HepG2 (cell line): ENCODE measurements around the gene KIAA0825. TPM values are rescaled to one million over a fixed set of nuclear protein-coding genes. Genes with fewer than 3 reads are reported as not detected.

Experiments
- ATAC-seq: fragments of 200-7000 bp; cut with Tn5 transposase; 3 replicates; pipeline ENCODE4 v1.9.1; 2020; ENCODE audit warnings: mild to moderate bottlenecking, moderate library complexity
- BruUV-seq: library from RNA; stranded (reverse); fragments of 400-500 nt; replicated peaks from 2 replicates; lab custom pipeline; 2021; lab: Mats Ljungman, UMichigan
- CTCF ChIA-PET: fragments of 300-600 bp; formaldehyde crosslinking; extraction: SDS; loops from one replicate; lab custom pipeline; 2021; ENCODE audit warnings: low total read pairs, inconsistent platforms, low intra/inter-chr PET ratio; lab: Yijun Ruan, JAX
- POLR2A ChIA-PET: fragments of 350-600 bp; sonication (Branson Sonifier 250); formaldehyde crosslinking; loops from one replicate; lab custom pipeline; 2020; ENCODE audit warnings: antibody characterized with exemption, inconsistent platforms; lab: Yijun Ruan, JAX
- DNase-seq: peaks from one replicate; pipeline ENCODE4 v3.0.0-alpha.2; 2015; ENCODE audit warnings: low spot score
- FAIRE-seq: peaks from 3 replicates; lab custom pipeline; 2011; peaks lifted over from hg19 to GRCh38; lab: Jason Lieb, UNC
- H2AFZ ChIP-seq: one replicate; pipeline ENCODE4 v1.6.1; 2011; ENCODE audit warnings: low read length, inconsistent platforms
- H3K27ac ChIP-seq: fragments of 300-600 bp; 3 replicates; pipeline ENCODE4 v1.8.0; 2011; ENCODE audit warnings: mixed run types, mild to moderate bottlenecking, mixed read lengths, low read length, inconsistent platforms; ENCODE audit not compliant: insufficient read depth; ENCODE audit errors: extremely low read length
- H3K27me3 ChIP-seq, 2 experiments: fragments of 200-600 bp in 1 of 2; 2 replicates in 1 of 2; 3 replicates in 1 of 2; pipeline versions ENCODE4 v1.6.0 to v1.8.0; 2011; ENCODE audit warnings: low read length in 2 of 2, mild to moderate bottlenecking in 2 of 2, moderate library complexity in 2 of 2, inconsistent platforms in 1 of 2; ENCODE audit not compliant: insufficient read depth in 2 of 2, control insufficient read depth in 1 of 2
- H3K36me3 ChIP-seq, 2 experiments: fragments of 200-600 bp in 1 of 2; replicated peaks in 1 of 2; 2 replicates in 1 of 2; 3 replicates in 1 of 2; pipeline versions ENCODE4 v1.5.1 to v1.8.0; 2011; ENCODE audit warnings: low read length in 2 of 2, inconsistent platforms in 1 of 2; ENCODE audit not compliant: insufficient read depth in 2 of 2, control insufficient read depth in 1 of 2
- H3K4me1 ChIP-seq: 2 replicates; pipeline ENCODE4 v1.5.1; 2012; ENCODE audit warnings: low read length, inconsistent platforms; ENCODE audit not compliant: insufficient read depth
- H3K4me2 ChIP-seq: 2 replicates; pipeline ENCODE4 v1.6.0; 2011; ENCODE audit warnings: low read depth, low read length, inconsistent platforms
- H3K4me3 ChIP-seq, 3 experiments: fragments of 200-600 bp in 1 of 3; sonication (generic), shearing (Covaris generic) in 1 of 3; replicated peaks in 1 of 3; 2 replicates each; pipeline ENCODE4 v1.5.1; 2011 to 2016; ENCODE audit warnings: low read length in 3 of 3, inconsistent platforms in 2 of 3, low read depth in 2 of 3, mild to moderate bottlenecking in 2 of 3, control low read depth in 1 of 3, mixed read lengths in 1 of 3; ENCODE audit not compliant: insufficient read depth in 1 of 3
- H3K79me2 ChIP-seq: one replicate; pipeline ENCODE4 v1.6.1; 2011; ENCODE audit warnings: low read length, inconsistent platforms; ENCODE audit not compliant: insufficient read depth
- H3K9ac ChIP-seq: 2 replicates; pipeline ENCODE4 v1.6.0; 2011; ENCODE audit warnings: mild to moderate bottlenecking, low read depth, low read length, inconsistent platforms; ENCODE audit not compliant: insufficient read depth
- H3K9me3 ChIP-seq: 2 replicates; pipeline ENCODE4 v1.5.1; 2012; ENCODE audit warnings: mild to moderate bottlenecking, low read length
- H4K20me1 ChIP-seq: 2 replicates; pipeline ENCODE4 v1.6.0; 2011; ENCODE audit warnings: inconsistent platforms, mild to moderate bottlenecking, low read length, moderate library complexity; ENCODE audit not compliant: insufficient read depth
- FOXC1 ChIP-seq: sonication (generic); formaldehyde crosslinking; IDR thresholded peaks from 2 replicates; pipeline ENCODE4 v1.8.0; 2022; ENCODE audit warnings: mild to moderate bottlenecking, missing genetic modification reagents, borderline replicate concordance
- HMG20A ChIP-seq: IDR thresholded peaks from 2 replicates; pipeline ENCODE4 v1.6.1; 2016; ENCODE audit warnings: borderline replicate concordance
- KMT2B ChIP-seq: IDR thresholded peaks from 2 replicates; pipeline ENCODE4 v1.6.1; 2016; ENCODE audit warnings: missing genetic modification reagents, missing compliant biosample characterization
- PCBP2 ChIP-seq: fragments of 200-400 bp; formaldehyde crosslinking; optimal IDR thresholded peaks from 2 replicates; pipeline ENCODE3; 2018; ENCODE audit warnings: low read length, low read depth; ENCODE audit not compliant: poor library complexity, severe bottlenecking
- RFX3 ChIP-seq: IDR thresholded peaks from 2 replicates; pipeline ENCODE4 v1.6.1; 2016; ENCODE audit warnings: missing biosample characterization, missing genetic modification reagents
- TBL1XR1 ChIP-seq: fragments of 150-350 bp; IDR thresholded peaks from 2 replicates; pipeline ENCODE4 v1.6.1; 2014; ENCODE audit warnings: borderline replicate concordance, low read length; ENCODE audit not compliant: partially characterized antibody
- ZIK1 ChIP-seq: sonication (generic); formaldehyde crosslinking; IDR thresholded peaks from 2 replicates; pipeline ENCODE4 v1.5.0; 2020; ENCODE audit warnings: mild to moderate bottlenecking, low read depth, missing genetic modification reagents, borderline replicate concordance
- ZNF343 ChIP-seq: sonication (generic); formaldehyde crosslinking; IDR thresholded peaks from 2 replicates; pipeline ENCODE4 v1.4.0; 2020; ENCODE audit warnings: mild to moderate bottlenecking, missing genetic modification reagents
- ZNF577 ChIP-seq: sonication (generic); formaldehyde crosslinking; IDR thresholded peaks from 2 replicates; pipeline ENCODE4 v1.4.0; 2020; ENCODE audit warnings: mild to moderate bottlenecking, low read depth, missing genetic modification reagents, borderline replicate concordance
- WGBS: methylation state at CpG from one replicate; pipeline ENCODE4 v1.1.6; 2017; ENCODE audit warnings: low lambda C conversion rate; 5-methylcytosine and 5-hydroxymethylcytosine counted together
- in situ Hi-C: cut with HindIII; loops from 2 replicates; pipeline ENCODE4 v1.10.0; 2017; ENCODE audit warnings: low pct_unique_long_range_greater_than_20kb; ENCODE audit not compliant: extremely low pct_ligation_motif_present
- intact Hi-C: fragments of 100-400 bp; cut with micrococcal nuclease; formaldehyde crosslinking; loops from one replicate; pipeline ENCODE4 v1.10.0; 2022; ENCODE audit not compliant: unreplicated experiment
- polyA plus RNA-seq, 8 experiments: library from polyadenylated mRNA; depleted of rRNA in 3 of 8; stranded (reverse) in 7 of 8; unstranded in 1 of 8; fragments of >200 nt; fragmentation: Illumina TruSeq in 4 of 8; extraction: Trizol in 4 of 8; gene quantifications; 2 replicates each; pipeline versions ENCODE4 v1.2.1 to v1.2.3, GENCODE V29; 2011 to 2016; ENCODE audit warnings: low read depth in 4 of 8, missing spikeins in 1 of 8, mixed read lengths in 1 of 8; ENCODE audit not compliant: insufficient read depth in 1 of 8
- total RNA-seq, 5 experiments: library from RNA; depleted of rRNA; stranded (reverse); fragments of >200 nt; fragmentation: Illumina TruSeq; extraction: Trizol; gene quantifications; 2 replicates each; pipeline ENCODE4 v1.2.3, GENCODE V29; 2016; ENCODE audit warnings: low read depth in 1 of 5
- TF ChIP-seq, protein P1 (sequence below): sonication (generic); formaldehyde crosslinking; IDR thresholded peaks from 2 replicates; pipeline ENCODE4 v1.5.0; 2020; ENCODE audit warnings: mild to moderate bottlenecking, low read depth, missing genetic modification reagents, borderline replicate concordance

The KIAA0825 gene
- total and polyA plus RNA-seq, 2 of the 13 experiments (the other 11 are each of a cell fraction or from before 2014, with no cell fraction given): 0.05 to 0.51 TPM

DNA sequence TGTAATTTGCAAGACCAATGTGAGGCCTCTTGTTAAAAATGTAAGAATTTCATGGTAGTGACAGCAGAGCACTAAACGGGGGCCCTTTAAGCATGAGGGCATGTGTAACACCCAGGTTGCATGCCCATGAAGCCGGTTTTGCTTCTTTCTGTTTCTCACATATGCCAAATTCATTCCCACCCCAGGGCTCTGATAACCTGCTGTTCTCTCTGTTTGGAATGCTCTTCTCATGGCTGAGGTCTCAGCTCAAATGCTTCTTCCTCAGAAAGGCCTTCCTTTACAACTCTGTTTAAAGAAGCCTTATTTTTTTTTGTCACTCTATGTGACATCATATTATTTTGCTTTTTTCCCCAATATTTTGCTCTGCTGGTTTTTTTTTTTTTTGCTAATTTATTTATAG lies 369.0 kb downstream of the KIAA0825 start:
- BruUV-seq: no TSS peak
- POLR2A ChIA-PET: no interaction called here
- intact Hi-C loops: no loop called here
- Histone ChIP-seq H3K79me2 (no peaks in the 10 kb centered on the region), H3K27ac (no peak overlapping the region), H3K4me3 (no peak overlapping the region), H3K4me1 (no peaks in the 10 kb centered on the region), H3K9me3 (no peaks in the 10 kb centered on the region), H3K27me3 (no peaks in the 10 kb centered on the region), H3K9ac (no peak overlapping the region), H4K20me1 (no peaks in the 10 kb centered on the region), H3K4me2 (no peak overlapping the region), H3K36me3 (no peaks in the 10 kb centered on the region), H2AFZ (no peak overlapping the region)
- in situ Hi-C loops: no loop called here
- whole genome bisulfite sequencing: 0% methylated on average over 2 of the region's 2 CpGs
- DNase-seq (no peak), ATAC-seq (no peak), FAIRE-seq (no peak)
- CTCF ChIA-PET: no interaction called here
- no peak for TF ChIP-seq PCBP2
- TF ChIP-seq ZIK1 (CRISPR knock-in tag): no peak
- TF ChIP-seq KMT2B (CRISPR knock-in tag): no peak
- TF ChIP-seq ZNF577 (CRISPR knock-in tag): no peak
- TF ChIP-seq HMG20A (CRISPR knock-in tag): no peak
- no peak for TF ChIP-seq RFX3 (CRISPR knock-in tag)
- TF ChIP-seq, protein P1, sequence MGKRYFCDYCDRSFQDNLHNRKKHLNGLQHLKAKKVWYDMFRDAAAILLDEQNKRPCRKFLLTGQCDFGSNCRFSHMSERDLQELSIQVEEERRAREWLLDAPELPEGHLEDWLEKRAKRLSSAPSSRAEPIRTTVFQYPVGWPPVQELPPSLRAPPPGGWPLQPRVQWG (CRISPR knock-in tag): no peak
- TF ChIP-seq TBL1XR1: no peak
- TF ChIP-seq FOXC1 (CRISPR knock-in tag): no peak
- no peak for TF ChIP-seq ZNF343
